Measurements from ENCODE around the gene CDC20.

GRCh38 chr1:43345120-43345519 lies 13.7 kb upstream of the CDC20 start:
- no peak for TF ChIP-seq CTCF (IDR thresholded peaks at IDR 0.05)
- TF ChIP-seq, protein P1, sequence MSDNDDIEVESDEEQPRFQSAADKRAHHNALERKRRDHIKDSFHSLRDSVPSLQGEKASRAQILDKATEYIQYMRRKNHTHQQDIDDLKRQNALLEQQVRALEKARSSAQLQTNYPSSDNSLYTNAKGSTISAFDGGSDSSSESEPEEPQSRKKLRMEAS (IDR thresholded peaks at IDR 0.05; ENCODE audit: low read depth), result no peak
- TF ChIP-seq EZH2phosphoT487 (IDR thresholded peaks at IDR 0.05; ENCODE audit: borderline replicate concordance, low read depth), result no peak
- no peak for TF ChIP-seq TCF12 (IDR thresholded peaks at IDR 0.05)
- no peak for TF ChIP-seq ELF1 (IDR thresholded peaks at IDR 0.05)
- no peak for TF ChIP-seq SIN3A (IDR thresholded peaks at IDR 0.05; ENCODE audit: borderline replicate concordance, low read depth, low read length)
- TF ChIP-seq RCOR1 (IDR thresholded peaks at IDR 0.05; ENCODE audit: low read length), result no peak
